Prostate gland (tissue), 2 donors: ENCODE data around the gene PAOX. TPM values are rescaled to one million over a fixed set of nuclear protein-coding genes. Genes with fewer than 3 reads are reported as not detected.

Experiments
- DNase-seq: peaks from one replicate; pipeline ENCODE4 v3.0.0-alpha.2; 2019; ENCODE audit warnings: low spot score
- H3K27ac ChIP-seq, 2 donors: fragments of 200-600 bp; sonication (generic); 2 replicates each; pipeline ENCODE4 v1.5.1; 2017 to 2019
- H3K27me3 ChIP-seq: fragments of 200-600 bp; sonication (generic); replicated peaks from 2 replicates; pipeline ENCODE4 v1.5.1; 2019; ENCODE audit not compliant: insufficient read depth
- H3K36me3 ChIP-seq, 2 donors: fragments of 200-600 bp; sonication (generic); 1 replicate in 1 of 2; 2 replicates in 1 of 2; pipeline versions ENCODE4 v1.5.1 to v1.8.1; 2017 to 2019
- H3K4me1 ChIP-seq: fragments of 200-600 bp; sonication (generic); replicated peaks from 2 replicates; pipeline ENCODE4 v1.5.1; 2019
- H3K4me3 ChIP-seq, 2 donors: fragments of 200-600 bp; sonication (generic); 2 replicates each; pipeline ENCODE4 v1.5.1; 2017 to 2019
- H3K9me3 ChIP-seq: fragments of 200-600 bp; sonication (generic); 2 replicates; pipeline ENCODE4 v1.5.1; 2017
- POLR2A ChIP-seq: fragments of 450-650 bp; IDR thresholded peaks from one replicate; pipeline ENCODE4 v1.6.1; 2016; ENCODE audit warnings: antibody characterized with exemption, mild to moderate bottlenecking
- POLR2AphosphoS5 ChIP-seq: sonication (generic); formaldehyde crosslinking; IDR thresholded peaks from one replicate; pipeline ENCODE4 v1.6.1; 2017; ENCODE audit warnings: antibody characterized with exemption
- WGBS: methylation state at CpG from one replicate; pipeline ENCODE4 v1.1.5; 2018; 5-methylcytosine and 5-hydroxymethylcytosine counted together
- intact Hi-C: fragments of 100-400 bp; cut with DNase I; formaldehyde crosslinking; loops from one replicate; pipeline ENCODE4 v1.14.2; 2022
- total RNA-seq, 2 donors: library from RNA; depleted of rRNA; stranded (reverse); fragments of >200 nt; gene quantifications; one replicate each; pipeline ENCODE4 v1.1.0, GENCODE V29; 2016
- TF ChIP-seq, protein P1 (sequence below), 4 experiments: fragments of 200-600 bp in 2 of 4; fragments of 450-650 bp in 2 of 4; sonication (generic) in 2 of 4; IDR thresholded peaks; 1 replicate in 3 of 4; 2 replicates in 1 of 4; pipeline ENCODE4 v1.5.1; 2016 to 2019; ENCODE audit warnings: antibody characterized with exemption in 4 of 4, mild to moderate bottlenecking in 2 of 4, moderate library complexity in 2 of 4

PAOX gene
- total RNA-seq, 2 donors from 2014 or later: 17.5 to 20.2 TPM

DNA sequence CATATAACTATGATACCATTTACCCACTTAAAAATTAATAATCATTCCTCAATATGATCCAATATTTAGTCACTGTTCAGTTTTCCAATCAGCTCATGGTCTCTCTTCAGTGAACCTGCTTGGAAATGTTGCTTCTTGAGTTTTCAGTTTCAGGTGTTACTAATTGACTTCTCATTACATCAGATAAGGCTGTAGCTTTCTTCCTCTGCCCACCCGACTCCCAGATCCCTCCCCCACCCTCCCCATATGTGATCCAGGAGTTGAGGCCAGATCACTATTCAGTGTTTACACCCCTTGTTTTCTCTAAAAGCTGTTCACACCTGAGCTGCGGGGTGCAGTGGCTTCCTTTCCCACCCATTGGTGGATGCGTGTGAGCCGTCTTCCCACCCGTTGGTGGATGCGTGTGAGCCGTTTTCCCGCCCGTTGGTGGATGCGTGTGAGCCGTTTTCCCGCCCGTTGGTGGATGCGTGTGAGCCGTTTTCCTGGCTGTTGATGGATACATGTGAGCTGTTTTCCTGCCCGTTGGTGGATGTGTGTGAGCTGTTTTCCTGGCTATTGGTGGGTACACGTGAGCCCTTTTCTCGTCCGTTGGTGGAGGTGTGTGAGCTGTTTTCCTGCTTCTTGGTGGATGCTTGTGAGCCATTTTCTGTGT lies 11.7 kb downstream of the PAOX start:
- H3K36me3 ChIP-seq: no peaks in the 10 kb centered on the region
- H3K4me3 ChIP-seq: no peak overlapping the region
- H3K9me3 ChIP-seq: no peaks in the 10 kb centered on the region
- DNase-seq: no peak
- no peaks in the 10 kb centered on the region for H3K4me1 ChIP-seq
- H3K27me3 ChIP-seq: no peaks in the 10 kb centered on the region
- no peak for TF ChIP-seq POLR2AphosphoS5
- TF ChIP-seq, protein P1, sequence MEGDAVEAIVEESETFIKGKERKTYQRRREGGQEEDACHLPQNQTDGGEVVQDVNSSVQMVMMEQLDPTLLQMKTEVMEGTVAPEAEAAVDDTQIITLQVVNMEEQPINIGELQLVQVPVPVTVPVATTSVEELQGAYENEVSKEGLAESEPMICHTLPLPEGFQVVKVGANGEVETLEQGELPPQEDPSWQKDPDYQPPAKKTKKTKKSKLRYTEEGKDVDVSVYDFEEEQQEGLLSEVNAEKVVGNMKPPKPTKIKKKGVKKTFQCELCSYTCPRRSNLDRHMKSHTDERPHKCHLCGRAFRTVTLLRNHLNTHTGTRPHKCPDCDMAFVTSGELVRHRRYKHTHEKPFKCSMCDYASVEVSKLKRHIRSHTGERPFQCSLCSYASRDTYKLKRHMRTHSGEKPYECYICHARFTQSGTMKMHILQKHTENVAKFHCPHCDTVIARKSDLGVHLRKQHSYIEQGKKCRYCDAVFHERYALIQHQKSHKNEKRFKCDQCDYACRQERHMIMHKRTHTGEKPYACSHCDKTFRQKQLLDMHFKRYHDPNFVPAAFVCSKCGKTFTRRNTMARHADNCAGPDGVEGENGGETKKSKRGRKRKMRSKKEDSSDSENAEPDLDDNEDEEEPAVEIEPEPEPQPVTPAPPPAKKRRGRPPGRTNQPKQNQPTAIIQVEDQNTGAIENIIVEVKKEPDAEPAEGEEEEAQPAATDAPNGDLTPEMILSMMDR (IDR thresholded peaks at IDR 0.05): no peak
- no peak for TF ChIP-seq POLR2A
- no peak overlapping the region for H3K27ac ChIP-seq
- intact Hi-C loops: no loop called here
- WGBS: 88% methylated on average over 19 of the region's 19 CpGs

- H3K27ac ChIP-seq: no peak overlapping the region
- no peak for TF ChIP-seq POLR2AphosphoS5
- H3K27me3 ChIP-seq: no peaks in the 10 kb centered on the region
- H3K36me3 ChIP-seq: no peaks in the 10 kb centered on the region
- DNase-seq: no peak
- H3K4me3 ChIP-seq: no peak overlapping the region
- H3K9me3 ChIP-seq: no peaks in the 10 kb centered on the region
- WGBS: 93% methylated on average over 12 of the region's 12 CpGs
- intact Hi-C loops: no loop called here
- no peaks in the 10 kb centered on the region for H3K4me1 ChIP-seq
Measured at GRCh38 chr10:133391249-133391635, 12.2 kb downstream of the PAOX start.

DNA sequence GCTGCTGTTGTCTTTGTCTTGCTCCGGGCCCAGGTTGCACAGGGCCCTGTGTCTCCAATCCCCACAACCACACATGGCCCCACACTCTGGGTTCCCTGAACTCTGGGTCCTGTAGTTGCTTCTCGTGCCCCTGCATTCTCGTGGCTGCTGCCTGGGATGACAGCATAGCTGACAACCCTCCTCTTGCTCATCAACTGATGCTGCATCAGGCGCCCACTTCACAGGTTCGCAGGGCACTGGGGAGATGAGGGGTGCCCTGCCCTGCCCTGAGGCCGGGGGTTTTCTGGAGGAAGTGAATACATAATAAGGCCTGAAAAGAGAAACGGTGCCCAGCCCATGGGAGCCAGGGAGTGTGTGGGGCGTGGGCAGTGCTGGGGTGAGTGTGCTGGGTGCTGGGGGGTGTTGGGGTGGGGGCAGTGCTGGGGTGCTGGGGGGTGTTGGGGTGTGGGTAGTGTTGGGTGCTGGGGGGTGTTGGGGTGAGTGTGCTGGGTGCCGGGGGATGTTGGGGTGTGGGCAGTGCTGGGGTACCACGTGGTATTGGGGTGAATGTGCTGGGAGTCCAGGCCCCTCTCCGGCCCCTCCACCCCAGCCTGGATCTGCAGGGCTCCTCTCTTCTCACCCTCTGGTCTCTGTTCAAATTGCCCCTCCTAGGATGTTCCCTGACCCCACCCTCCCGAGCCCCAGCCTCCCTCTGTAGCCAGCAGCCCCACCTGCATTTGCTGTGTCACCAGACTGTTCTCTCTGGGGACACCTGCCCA lies 12.9 kb downstream of the PAOX start:
- Histone ChIP-seq H3K4me1 (no peaks in the 10 kb centered on the region), H3K9me3 (no peaks in the 10 kb centered on the region), H3K4me3 (no peak overlapping the region), H3K27ac (no peak overlapping the region), H3K36me3 (no peaks in the 10 kb centered on the region), H3K27me3 (no peaks in the 10 kb centered on the region)
- DNase-seq: no peak
- intact Hi-C loops: no loop called here
- TF ChIP-seq, protein P1 (IDR thresholded peaks at IDR 0.05): no peak
- no peak for TF ChIP-seq POLR2AphosphoS5
- WGBS: 88% methylated on average over 10 of the region's 12 CpGs

DNA sequence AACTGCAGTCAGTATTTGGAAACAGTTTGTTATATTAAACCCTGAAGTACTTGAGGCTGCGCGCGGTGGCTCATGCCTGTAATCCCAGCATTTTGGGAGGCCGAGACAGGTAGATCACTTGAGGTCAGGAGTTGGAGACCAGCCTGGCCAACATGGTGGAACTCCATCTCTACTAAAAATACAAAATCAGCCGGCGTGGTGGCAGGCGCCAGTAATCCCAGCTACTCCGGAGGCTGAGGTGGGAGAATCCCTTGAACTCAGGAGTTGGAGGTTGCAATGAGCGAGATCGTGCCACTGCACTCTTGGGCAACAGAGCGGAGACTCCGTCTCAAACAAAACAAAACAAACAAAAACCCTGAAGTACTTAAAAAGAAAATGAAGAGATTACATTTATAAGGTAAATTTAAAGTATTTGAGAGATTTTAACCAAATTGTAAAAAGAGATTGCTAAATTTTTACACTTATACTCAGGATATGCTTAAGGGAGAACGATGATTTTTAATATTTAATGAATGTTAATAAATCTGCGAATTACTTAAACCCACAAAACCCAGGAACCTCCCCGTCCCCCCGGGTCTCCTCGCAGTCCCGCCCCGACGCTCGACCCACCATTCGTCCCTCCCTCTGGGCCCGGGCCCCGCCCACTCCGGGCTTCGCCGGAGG lies 14.5 kb downstream of the PAOX start:
- no peaks in the 10 kb centered on the region for H3K27me3 ChIP-seq

More for the DNA sequence above, 14.5 kb downstream of the PAOX start:
- Histone ChIP-seq H3K9me3 (no peaks in the 10 kb centered on the region), H3K36me3 (peaks cover 0 to 3% of the 10 kb centered on the region in 2 donors), H3K4me3 (peak overlapping the region; percentile 80 to 97), H3K27ac (peak overlapping the region; percentile 64 to 78), H3K4me1 (no peaks in the 10 kb centered on the region)
- intact Hi-C loops: loop anchor here (2.0 kb wide), 1 partner anchor 21 kb away; the partner anchor contains the start of gene ECHS1
- TF ChIP-seq POLR2AphosphoS5 (no peak), POLR2A (no peak)
- TF ChIP-seq, protein P1 (IDR thresholded peaks at IDR 0.05): no peak
- 29% methylated on average over 27 of the region's 27 CpGs for WGBS
- DNase-seq: no peak
